NCI-H82 treated with DMSO at 0.1 percent for 48 hours (cell line): ENCODE data around the gene ACTA2.

Source experiments
- DNase-seq: peaks from one replicate; lab custom pipeline; 2025; ENCODE audit not compliant: unreplicated experiment; lab: John Stamatoyannopoulos, UW

ACTA2 gene

DNA sequence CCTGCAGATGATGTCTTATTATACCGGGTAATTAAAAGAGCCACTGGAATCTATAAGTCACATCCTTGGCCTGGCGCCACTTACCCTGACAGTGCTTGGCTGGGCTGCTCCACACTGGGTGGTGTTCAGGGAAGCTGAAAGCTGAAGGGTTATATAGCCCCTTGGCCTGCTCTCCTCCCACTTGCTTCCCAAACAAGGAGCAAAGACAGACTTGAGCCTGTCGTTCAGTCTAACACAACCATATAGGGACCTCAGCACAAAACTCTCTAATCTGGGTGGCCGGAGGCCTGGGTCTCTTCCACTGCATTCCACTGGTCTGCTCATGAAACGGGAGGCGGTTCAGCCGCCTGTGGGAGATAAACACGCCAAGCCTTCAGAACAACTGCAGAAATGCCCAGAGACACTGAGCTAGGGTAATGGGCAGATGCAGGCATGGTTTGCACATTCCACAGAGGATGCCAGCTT is at the start of gene ACTA2:
TSS of gene ACTA2 (minus strand) at position 127 of the 465 bp plus-strand sequence. CDS start 3,843 bp downstream, outside the sequence.
- no peak for DNase-seq

GRCh38 chr10:89001729-89002072 is 49.1 kb upstream of the ACTA2 start:
- DNase-seq = no peak

DNA sequence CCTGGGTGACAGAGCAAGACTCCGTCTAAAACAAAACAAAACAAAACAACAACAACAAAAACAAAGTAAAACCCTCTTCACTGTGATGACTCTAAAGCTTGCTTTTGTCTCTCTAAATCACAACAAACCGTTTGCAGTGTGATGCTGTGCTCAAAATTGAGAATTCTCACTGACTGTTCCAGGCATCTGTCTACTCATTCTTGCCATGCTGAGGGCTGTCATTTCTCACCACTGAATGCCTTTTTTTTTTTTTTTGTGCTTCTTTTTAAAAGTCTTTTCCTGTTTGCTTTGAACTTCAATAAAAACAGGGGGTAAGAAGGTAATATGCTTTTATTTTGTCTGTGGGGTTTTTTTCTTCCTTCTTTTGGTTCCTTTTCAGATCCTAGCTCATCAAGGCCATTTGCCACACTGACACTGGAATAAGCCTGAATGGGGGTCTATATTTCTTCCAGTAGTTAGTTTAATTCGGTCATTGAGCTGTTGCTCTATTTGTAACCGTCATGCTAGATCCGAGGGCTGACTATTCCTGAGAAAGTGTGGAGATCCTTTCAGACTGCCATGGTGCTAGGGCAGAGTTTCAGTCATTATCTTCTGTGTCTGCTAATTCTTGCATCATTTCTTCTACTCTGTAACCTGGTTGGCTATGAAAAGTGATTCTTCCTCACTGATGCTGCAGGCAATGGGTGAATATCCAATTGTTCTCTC is 48.6 kb upstream of the ACTA2 start:
- DNase-seq = no peak

- no peak for DNase-seq
These were observed 47.1 kb upstream of the ACTA2 start for GRCh38 chr10:88999625-89000024.

DNA sequence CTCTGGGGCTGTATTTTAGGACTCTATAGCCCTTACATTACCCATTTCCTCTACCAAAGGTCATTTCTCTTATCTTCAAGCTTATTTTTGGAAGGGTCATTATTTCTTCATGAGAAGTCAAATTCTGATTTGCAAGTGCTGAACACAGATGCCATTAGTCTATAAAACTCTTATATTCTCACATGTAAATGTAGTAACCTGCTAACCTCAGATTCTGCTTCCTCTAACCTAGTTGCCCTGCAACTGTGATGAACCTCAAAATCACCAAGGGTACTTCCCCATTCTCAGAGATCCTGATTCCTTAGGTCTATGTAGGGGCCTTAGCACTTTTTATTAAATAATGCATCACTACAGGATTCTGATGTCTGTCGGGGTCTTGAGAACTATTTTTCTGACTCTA is 44.4 kb upstream of the ACTA2 start:
- no peak for DNase-seq

DNA sequence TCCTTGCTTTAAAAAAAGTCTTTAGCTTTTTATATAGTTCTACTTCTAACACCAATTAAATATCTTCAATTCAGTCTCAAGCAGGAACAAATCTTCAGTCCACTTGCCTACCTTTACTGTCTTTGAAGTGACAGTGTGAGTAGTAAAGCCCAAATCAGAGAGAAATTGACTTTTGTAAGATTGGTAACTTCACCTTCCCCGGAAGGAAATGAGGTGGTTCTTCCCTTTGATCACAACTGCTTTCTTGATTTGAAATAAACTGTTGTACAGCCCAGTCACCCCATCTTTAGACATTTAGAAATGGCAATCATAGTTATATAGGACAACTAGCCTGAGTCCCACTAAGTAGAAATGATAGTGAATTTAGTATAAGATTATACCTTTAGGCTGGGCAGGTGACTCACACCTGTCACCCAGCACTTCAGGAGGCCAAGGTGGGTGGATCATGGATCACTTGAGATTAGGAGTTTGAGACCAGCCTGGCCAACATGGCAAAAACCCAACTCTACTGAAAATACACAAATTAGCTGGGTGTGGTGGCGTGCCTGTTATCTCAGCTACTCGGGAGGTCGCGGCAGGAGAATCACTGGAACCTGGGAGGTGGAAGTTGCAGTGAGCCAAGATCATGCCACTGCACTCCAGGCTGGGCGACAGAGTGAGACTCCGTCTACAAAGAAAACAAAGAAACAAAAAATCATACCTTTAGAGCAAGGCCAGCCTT is 42.7 kb upstream of the ACTA2 start:
- DNase-seq = no peak

GRCh38 chr10:88994019-88994418 is 41.4 kb upstream of the ACTA2 start:
- DNase-seq = no peak

GRCh38 chr10:88992921-88993524 is 40.5 kb upstream of the ACTA2 start:
- no peak for DNase-seq

- no peak for DNase-seq
These were observed 39.3 kb upstream of the ACTA2 start for GRCh38 chr10:88991899-88992320.

- no peak for DNase-seq
These were observed 38.8 kb upstream of the ACTA2 start for GRCh38 chr10:88991161-88991898.

GRCh38 chr10:88990384-88991160 is 38.0 kb upstream of the ACTA2 start, which contains the start of gene FAS:
Gene FAS, plus strand, starts transcription at chr10:88990798. Its CDS starts 79 bp downstream, at chr10:88990877.
- DNase-seq = no peak

GRCh38 chr10:88989824-88990383 is 37.3 kb upstream of the ACTA2 start:
- no peak for DNase-seq

DNA sequence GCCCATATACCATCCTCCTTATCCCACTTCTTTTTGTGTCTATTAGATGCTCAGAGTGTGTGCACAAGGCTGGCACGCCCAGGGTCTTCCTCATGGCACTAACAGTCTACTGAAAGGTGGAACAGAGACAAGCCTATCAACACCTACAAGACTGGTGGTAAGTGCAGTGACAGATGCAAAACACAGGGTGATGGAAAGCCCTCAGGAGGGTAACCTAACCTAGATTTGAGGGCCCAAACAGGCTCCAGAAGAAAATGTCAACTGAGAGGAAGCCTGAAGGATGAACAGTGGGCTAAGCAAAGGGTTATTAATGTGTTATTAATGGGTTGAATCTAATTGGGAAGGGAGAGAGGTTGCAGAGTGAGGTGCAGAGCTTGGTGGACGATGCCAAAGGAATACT is 36.9 kb upstream of the ACTA2 start:
- no peak for DNase-seq

GRCh38 chr10:88987840-88988239 is 35.3 kb upstream of the ACTA2 start:
- no peak for DNase-seq

- no peak for DNase-seq
These were observed 34.7 kb upstream of the ACTA2 start for GRCh38 chr10:88987243-88987725.

DNA sequence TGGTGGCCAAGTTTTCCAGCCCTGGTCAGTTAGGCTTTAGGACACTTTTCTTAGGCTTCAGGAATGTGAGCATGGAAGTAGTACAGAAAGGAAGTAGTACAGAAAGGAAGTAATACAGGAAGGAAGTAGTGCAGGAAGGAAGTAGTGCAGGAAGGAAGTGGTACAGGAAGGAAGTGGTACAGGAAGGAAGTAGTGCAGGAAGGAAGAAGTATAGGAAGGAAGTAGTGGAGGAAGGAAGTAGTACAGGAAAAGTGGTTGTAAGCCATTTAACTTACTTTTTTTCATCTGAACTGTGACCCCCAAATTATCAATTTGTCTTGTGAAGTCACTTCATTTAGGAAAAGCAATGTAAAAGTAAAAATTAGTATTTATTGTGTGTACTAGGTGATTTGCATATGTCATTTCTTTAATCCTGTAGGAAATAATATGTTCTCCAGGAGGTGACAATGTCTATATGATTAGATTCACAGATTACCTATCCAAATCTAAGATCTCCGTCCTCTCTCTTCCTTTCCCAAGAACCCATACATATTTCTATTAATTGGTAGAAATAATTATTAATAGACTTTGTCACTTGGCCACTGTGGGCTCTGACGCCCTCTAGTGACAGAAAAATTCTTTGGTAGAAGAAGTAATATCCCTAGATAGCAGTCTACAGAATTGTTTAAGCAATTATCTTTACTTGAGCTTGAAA is 34.1 kb upstream of the ACTA2 start:
- DNase-seq = no peak

- DNase-seq = no peak
These were observed 32.0 kb upstream of the ACTA2 start for GRCh38 chr10:88984525-88984924.

- no peak for DNase-seq
These were observed 31.4 kb upstream of the ACTA2 start for GRCh38 chr10:88983939-88984338.

GRCh38 chr10:88983206-88983605 is 30.6 kb upstream of the ACTA2 start:
- no peak for DNase-seq
